NCI-H2196 treated with DMSO at 0.1 percent for 48 hours (cell line): ENCODE results near the gene CA9.
A peak's percentile ranks its signal among the peaks of the same experiment; 100 is the strongest.
"Not testable (repeated sequence)": the region's sequence is repeated elsewhere in the genome, so short reads cannot be mapped to it uniquely, and the experiment has no call there.

Experiments
- DNase-seq: peaks from one replicate; lab custom pipeline; 2025; ENCODE audit not compliant: unreplicated experiment; lab: John Stamatoyannopoulos, UW

CA9 gene

DNA sequence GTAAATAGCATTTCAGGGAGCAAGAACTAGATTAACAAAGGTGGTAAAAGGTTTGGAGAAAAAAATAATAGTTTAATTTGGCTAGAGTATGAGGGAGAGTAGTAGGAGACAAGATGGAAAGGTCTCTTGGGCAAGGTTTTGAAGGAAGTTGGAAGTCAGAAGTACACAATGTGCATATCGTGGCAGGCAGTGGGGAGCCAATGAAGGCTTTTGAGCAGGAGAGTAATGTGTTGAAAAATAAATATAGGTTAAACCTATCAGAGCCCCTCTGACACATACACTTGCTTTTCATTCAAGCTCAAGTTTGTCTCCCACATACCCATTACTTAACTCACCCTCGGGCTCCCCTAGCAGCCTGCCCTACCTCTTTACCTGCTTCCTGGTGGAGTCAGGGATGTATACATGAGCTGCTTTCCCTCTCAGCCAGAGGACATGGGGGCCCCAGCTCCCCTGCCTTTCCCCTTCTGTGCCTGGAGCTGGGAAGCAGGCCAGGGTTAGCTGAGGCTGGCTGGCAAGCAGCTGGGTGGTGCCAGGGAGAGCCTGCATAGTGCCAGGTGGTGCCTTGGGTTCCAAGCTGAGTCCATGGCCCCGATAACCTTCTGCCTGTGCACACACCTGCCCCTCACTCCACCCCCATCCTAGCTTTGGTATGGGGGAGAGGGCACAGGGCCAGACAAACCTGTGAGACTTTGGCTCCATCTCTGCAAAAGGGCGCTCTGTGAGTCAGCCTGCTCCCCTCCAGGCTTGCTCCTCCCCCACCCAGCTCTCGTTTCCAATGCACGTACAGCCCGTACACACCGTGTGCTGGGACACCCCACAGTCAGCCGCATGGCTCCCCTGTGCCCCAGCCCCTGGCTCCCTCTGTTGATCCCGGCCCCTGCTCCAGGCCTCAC is at the start of gene CA9:
Gene CA9 (plus strand): TSS at position 797 of the 893 bp plus-strand sequence. CDS start 32 bp downstream, at position 829.
- peak; percentile 66 for DNase-seq

DNA sequence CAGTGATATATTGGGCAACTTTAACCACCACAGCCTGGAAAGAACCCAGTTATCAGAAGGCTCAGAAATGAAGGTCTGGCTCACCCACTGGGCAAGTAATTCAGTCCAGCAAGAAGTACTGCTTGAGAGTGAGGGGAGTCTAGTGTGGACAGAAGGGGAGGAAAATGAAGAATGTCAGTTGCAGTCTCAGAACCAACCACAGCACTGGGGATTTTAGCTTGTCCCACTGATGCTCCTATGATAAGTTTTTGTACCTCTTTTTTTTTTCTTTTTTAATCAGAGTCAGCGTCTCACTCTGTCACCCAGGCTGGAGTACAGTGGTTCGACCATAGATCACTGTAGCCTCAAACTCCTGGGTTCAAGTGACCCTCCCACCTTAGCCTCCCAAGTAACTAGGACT is 46.2 kb upstream of the CA9 start:
- DNase-seq = no peak

DNA sequence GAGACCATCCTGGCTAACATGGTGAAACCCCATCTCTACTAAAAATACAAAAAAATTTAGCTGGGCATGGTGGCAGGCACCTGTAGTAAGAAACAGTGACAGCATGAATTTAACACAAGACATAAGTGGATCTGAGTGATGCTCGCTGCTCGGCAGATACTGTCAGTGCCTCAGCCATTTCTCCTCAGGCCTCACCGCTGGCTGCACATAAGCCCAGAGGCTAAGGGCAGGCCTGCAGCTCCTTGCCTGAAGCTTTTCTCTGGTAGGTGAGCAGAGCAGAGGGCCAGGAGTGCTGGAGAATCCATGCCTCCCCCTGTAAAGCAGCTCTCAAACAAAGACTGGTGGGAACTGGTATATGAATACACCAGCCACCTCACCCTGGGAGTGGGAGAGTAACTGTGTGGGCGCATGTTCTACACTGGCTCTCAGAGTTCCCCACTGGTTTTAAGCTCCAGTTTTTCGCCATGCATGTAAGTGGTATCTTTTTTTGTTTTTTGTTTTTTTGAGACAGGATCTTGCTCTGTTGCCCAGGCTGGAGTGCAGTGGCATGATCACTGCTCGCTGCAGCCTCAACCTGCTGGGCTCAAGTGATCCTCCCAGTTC is 45.2 kb upstream of the CA9 start:
- DNase-seq = no peak

DNA sequence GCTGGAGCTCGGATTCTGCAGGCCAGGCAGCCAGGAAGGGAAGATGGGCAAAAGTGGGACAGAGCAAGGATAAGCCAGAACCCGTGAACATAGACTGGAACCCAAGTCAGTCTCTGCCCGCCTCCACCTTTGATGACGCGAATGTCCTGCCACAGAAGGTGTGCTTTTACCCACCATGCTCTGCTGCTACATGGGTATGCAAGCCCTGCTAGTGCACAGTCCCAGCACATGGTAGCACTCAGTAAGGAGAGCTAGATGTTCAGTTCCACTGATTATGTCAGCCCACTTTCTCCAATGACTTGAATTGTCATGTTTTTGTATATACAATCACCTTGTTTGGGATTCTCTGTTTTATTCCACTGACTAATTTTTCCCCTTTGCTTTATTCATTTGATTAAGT is 44.1 kb upstream of the CA9 start:
- DNase-seq = no peak

DNA sequence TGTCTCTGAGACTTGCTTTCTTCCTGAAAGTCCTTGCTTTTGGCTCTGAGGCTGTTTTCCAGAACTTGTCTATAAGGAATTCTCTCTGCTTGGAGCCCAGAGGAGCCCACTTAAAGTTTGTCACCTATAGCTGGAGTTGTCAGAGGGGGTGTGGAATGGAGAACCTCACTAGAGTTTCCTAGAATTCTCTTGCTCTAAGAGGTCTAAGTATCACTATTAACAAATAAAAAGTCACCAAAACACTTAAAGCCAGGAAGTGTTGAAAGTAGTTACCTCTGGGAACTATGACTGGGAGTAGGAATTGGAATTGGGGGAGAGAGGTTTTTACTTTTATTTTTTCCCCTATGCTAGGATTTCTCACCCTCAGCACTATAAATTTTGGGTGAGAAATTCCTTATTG is 38.0 kb upstream of the CA9 start:
- DNase-seq = no peak

DNA sequence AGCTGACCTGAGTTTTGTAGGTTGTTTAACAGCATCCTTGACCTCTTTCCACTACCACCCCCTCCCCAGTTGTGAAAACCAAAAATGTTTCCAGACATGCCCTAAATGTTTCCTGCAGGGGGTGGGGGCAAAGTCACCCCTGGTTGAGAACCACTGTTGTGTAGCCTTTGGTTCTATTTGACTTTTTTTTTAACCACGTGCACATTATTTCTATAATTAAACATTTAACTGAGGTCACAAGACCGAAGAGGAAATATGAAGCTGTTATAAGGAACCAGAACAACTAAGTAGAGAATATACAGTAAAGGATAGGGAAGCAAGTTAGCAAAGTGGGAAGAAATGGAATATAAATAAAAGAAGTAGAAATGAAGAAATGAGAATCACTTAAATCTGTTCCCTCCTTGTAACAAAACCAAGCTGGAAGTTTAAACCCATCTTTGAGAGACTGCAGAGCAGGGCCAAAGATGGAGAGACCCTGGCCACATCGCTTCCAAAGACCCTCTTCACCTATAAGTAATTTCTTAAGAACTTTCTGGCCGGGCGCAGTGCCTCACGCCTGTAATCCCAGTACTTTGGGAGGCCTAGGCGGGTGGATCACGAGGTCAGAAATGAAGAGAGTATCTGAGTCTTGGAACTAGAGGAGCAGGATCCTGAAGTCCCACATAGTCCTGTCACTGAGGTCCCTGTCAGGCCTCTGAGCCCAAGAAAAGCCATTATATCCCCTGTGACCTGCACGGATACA is 37.4 kb upstream of the CA9 start:
- no peak for DNase-seq

DNA sequence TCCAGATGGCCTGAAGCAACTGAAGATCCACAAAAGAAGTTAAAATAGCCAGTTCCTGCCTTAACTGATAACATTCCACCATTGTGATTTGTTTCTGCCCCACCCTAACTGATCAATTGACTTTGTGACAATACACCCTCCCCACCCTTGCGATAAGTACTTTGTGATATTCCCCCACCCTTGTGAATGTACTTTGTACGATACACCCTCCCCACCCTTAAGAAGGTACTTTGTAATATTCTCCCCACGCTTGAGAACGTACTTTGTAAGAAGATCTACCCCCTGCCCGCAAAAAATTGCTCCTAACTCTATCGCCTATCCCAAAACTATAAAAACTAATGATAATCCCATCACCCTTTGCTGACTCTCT is 36.9 kb upstream of the CA9 start:
- not testable (repeated sequence) for DNase-seq

DNA sequence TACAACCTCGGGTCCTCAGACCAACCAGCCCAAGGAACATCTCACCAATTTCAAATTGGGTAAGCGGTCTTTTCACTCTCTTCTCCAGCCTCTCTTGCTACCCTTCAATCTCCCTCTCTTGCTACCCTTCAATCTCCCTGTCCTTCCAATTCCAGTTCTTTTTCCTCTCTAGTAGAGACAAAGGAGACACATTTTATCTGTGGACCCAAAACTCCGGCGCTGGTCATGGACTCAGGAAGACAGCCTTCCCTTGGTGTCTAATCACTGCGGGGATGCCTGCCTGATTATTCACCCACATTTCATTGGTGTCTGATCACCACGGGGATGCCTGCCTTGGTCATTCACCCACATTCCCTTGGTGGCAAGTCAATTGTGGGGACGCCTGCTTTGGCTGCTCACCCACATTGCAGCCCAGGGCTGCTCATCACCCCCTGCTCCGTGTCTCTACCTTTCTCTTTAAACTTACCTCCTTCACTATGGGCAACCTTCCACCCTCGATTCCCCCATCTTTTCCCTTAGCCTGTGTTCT is 36.2 kb upstream of the CA9 start:
- DNase-seq = not testable (repeated sequence)

DNA sequence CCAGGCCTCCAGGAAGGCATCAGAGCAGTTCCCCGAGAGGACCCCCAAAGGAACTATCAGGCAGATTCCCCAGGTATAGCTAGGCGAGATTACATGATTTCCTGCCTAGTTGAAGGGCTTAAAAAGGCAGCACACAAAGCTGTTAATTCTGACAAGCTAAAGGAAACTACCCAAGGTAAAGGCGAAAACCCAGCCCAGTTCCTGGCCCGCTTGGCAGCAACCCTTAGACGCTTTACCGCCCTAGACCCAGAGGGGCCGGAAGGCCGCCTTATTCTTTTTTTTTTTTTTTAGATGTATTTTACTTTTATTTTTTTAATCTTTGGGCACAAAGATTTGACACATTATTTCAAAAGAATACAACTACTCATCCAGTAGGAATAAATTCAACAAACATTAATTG is 35.0 kb upstream of the CA9 start:
- not testable (repeated sequence) for DNase-seq

DNA sequence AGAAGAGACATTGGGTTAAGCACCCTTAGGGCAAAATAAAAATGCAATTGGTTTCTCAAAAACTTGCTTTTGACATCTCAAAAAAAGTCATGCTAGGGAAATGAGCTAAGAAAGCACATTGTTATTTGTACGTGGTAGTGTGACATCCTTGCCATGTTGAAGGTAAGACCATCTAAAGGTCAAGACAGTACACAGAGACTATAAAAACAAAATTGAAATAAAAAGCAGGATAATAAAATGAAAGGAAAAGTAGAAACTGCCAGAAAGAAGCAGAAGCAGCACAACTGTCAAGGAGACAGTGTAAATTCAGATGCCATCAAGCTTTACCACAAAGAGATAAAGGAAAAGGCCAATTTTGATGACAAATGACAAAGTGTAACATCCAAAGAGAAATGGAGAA is 34.5 kb upstream of the CA9 start:
- DNase-seq = not testable (repeated sequence)

DNA sequence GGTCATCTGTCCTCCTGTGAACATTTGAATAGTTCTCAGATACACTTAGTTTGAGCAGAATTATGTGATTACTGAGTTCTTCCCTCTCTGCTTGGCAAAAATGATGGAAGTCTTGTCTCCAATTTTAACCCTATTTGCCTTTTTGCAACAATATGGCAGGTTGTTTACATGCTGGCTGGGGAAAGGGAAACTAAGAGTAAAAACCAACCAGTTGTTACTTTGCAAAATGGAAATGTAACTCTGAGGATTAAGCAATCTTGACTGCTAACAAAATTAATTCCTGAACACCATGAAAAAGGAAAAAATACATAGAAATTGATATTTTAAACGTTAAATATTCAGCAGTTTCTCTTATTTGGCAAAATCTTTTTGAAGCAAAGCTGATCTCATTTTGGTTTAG is 34.1 kb upstream of the CA9 start:
- no peak for DNase-seq

DNA sequence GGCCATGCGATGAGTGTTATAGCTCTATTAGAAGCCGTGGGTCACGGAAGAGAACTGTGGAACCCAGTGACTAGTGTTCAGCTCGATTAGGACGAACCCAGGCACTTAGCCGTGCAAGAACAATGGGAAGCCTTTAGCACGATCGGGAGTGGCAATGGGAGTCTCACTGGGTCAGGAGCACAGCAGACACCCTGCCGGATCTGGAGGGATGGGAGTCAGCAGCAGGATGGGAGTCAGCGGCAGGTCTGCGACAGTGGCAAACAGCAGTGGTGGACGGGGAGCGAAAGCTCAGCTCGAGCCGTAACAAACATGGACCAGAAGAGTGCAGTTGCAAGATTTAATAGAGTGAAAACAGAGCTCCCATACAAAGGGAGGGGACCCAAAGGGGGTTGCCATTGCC is 33.3 kb upstream of the CA9 start:
- DNase-seq = not testable (repeated sequence)

DNA sequence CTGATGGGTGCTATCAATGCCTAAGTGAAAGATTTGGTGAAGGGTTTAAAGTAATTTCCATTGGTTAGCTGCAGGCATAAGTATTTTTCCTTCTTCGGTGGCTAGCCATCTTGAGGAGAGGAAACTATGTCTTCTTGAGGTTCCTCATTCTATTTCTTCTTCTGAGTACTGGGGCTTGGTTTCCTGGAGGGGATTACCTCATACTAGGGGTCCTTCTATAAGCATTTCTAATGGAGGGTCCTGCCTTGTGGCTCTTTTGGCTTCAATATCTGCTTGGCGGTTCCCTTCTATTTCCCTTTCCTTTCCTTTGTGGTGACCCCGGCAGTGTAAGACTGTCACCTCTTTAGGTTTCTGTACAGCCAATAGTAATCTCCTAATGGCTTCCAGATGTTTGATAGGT is 32.2 kb upstream of the CA9 start:
- DNase-seq = not testable (repeated sequence)

DNA sequence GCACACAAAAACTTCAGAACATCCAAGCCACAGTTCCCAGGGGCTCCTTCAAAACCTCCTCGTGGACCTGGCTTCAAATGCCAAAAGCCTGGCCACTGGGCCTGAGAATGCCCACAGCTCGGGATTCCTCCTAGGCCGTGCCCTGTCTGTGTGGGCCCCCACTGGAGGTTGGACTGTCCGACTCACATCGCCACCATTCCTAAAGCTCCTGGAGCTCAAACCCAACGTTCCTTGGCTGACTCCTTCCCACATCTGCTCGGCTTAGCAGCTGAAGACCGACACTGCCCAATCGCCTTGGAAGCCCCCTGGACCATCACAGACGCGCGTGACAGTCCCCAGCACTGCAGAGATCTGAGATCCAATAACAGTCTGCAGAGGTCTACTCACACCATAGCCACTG is 30.7 kb upstream of the CA9 start:
- no peak for DNase-seq

DNA sequence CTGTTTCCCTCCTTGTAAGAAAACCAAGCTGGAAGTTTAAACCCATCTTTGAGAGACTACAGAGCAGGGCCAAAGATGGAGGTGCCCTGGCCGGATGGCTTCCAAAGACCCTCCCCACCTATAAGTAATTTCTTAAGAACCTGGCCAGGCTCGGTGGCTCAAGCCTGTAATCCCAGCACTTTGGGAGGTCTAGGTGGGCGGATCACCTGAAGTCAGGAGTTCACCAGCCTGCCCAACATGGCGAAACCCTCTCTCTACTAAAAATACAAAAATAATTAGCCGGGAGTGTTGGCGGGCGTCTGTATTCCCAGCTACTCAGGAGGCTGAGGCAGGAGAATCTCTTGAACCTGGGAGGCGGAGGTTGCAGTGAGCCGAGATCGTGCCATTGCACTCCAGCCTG is 28.0 kb upstream of the CA9 start:
- not testable (repeated sequence) for DNase-seq

DNA sequence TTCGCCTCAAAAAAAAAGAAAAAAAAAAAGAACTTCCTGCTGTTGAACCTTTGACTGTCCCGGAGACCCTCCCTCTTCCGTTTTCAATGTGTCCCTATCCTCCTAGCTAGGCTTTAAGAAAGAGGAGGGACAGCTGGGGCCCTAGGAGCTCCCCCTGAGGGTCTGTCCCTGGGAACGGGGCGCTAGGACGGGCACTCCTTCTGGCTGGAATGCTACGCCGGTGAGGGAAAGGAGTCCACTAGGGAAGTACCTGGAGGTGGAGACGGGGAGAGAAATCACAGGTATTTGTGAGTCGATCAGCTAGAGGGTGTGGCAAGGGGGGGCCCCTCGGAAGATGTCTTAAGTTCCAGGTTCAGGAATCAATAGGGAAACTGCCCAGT is 27.6 kb upstream of the CA9 start:
- no peak for DNase-seq

DNA sequence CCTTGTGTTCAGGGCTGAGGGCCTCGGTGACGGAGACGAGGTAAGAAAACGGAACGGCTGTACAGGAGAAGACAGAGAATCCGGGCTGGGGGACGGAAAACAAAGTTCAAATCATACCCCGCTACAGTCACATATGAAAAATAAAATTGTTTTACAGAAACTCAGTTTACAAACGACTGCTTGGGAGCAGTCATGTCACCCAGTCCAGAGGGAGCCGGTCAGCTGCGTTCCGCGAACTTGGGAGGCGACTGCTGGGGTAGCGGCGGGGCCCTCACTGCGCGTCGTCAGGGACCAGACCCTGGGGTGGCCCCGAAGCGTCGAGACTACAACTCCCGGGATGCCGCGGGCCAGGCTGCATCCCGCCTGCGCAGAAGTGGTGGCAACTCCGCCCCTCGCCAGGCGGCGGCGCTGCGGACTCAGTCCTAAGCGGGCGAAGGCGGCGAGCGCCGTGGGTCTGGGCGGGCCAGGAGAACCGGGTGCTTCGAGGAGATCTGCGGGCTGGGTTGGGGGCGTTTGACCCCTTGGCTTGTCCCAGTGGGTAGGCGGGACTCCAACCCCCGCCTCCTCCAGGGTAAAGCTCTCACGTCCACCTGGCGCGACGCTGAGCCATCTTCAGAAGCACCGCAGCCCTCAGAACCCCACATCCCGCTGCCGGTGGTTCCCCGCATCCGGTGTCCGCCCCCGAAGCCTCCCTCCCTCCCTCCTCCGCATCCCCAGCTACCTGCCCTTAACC is 27.0 kb upstream of the CA9 start:
- peak; percentile 72 for DNase-seq

DNA sequence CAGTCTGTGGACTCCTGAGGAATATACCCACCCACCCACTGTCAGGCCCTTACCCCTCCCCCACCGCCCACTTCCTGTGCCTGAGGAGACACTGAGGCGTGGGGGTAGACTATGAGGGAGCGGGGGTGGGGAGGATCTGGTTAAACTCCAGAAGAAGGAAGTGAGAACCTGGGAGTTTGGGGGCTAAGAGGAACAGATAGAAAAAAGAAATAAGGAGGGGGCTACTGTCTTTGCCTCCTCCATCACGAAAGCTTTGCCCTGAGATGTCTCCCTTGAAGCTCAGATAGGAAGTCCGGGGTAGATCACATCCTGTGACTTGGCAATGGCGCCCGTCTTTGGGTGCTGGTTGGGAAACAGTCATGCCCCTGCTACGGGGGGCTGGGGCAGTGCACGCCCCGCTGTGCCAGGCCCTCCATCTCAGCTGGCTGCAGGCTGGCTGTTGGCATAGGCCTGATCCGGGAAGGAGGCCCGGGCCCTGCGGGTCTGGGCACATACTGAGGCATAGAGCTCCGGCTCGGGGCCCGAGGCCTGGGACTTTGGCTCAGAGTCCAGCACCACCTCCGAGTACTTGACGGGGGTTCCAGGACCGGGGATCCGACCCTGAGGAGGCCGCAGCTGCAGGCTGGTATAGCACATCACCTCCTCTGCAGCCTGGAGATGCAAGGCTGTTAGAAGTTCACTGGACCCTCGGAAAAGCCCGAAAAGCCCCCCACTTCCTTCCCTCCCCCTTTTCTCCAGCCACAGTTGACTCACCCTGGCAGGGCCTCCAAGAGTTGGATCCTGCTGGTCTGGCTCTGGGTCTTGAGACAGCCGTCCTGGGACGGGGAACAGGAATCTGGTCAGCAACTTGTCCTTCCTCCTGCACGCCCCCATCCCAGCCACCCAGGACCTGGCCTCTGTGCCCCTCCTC is 24.0 kb upstream of the CA9 start:
- DNase-seq = no peak

DNA sequence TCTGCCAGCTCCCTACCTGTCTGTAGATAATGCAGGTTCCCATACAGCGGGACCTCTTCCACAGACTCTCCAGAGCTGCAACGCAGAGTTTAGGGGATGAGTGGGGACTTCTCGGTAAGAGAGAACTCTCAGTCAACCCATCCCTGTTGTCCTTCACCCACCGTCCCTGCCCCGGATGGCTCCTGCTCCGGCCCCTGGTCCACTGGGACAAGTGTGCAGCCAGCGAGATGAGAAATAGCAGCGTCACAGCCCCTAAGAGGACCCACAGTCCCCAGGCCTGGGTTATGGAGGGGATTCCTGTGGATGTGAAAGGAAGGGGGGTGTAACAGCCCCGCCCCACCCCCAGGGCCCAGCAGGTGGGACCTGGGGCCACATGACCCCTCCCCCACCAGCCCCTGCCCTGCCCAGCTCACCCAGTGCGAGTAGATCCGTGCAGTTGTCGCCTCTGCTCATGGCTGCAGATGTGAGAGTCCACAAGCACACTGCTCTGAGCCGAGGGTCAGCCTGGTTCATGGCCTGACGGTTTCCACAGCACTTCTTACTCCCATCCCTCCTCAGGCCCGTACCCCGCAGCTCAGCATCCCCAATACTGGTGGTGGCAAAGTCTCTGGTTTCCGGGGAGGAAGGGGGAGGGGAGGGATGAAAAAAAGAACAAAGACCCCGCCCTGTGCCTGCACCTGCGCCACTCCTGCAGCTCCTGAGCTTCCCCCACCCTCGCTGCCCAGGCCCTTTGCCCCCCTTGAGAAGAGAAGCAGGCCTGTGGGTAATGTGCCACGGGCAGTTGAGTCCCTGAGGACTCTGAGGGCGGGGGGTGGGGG is 23.2 kb upstream of the CA9 start, which contains the start of gene SIT1:
Gene SIT1 (minus strand): TSS at position 591 of the 818 bp plus-strand sequence. CDS start 78 bp downstream, at position 513.
- no peak for DNase-seq
